H1 (cell line): ENCODE data around the gene SLC25A12. TPM values are rescaled to one million over a fixed set of nuclear protein-coding genes. Genes with fewer than 3 reads are reported as not detected.

ENCODE experiments used
- BCL11A ChIP-seq, 2 experiments: IDR thresholded peaks; one replicate each; pipeline ENCODE4 v1.6.1; 2011; ENCODE audit warnings: low read depth in 2 of 2, low read length in 2 of 2, mild to moderate bottlenecking in 2 of 2
- FOSL1 ChIP-seq: IDR thresholded peaks from 2 replicates; pipeline ENCODE4 v1.6.1; 2011; ENCODE audit warnings: mild to moderate bottlenecking, low read depth, low read length, moderate library complexity; ENCODE audit not compliant: insufficient read depth
- PHF8 ChIP-seq: fragments of 200-600 bp; sonication (generic); conservative IDR thresholded peaks from 2 replicates; pipeline ENCODE4 v1.7.1; 2012; ENCODE audit warnings: low read depth, mild to moderate bottlenecking, inconsistent platforms, low read length, moderate library complexity
- RBBP5 ChIP-seq: IDR thresholded peaks from 2 replicates; pipeline ENCODE4 v1.7.1; 2012; ENCODE audit warnings: low read depth, mild to moderate bottlenecking, inconsistent platforms, low read length, moderate library complexity, borderline replicate concordance
- RFX5 ChIP-seq: IDR thresholded peaks from 2 replicates; pipeline ENCODE4 v1.6.1; 2011; ENCODE audit warnings: low read depth, low read length, improper control_type of control experiment, borderline replicate concordance
- SAP30 ChIP-seq: fragments of 300-600 bp; sonication (generic); IDR thresholded peaks from 2 replicates; pipeline ENCODE4 v1.7.1; 2012; ENCODE audit warnings: low read length, moderate library complexity, mild to moderate bottlenecking, inconsistent platforms; ENCODE audit not compliant: insufficient read depth, insufficient replicate concordance
- SIX5 ChIP-seq: IDR thresholded peaks from 2 replicates; pipeline ENCODE4 v1.6.1; 2011; ENCODE audit warnings: mild to moderate bottlenecking, low read depth, low read length
- SP1 ChIP-seq: IDR thresholded peaks from 2 replicates; pipeline ENCODE4 v1.6.1; 2011; ENCODE audit warnings: low read depth, low read length
- USF2 ChIP-seq: IDR thresholded peaks from 2 replicates; pipeline ENCODE4 v1.6.1; 2011; ENCODE audit warnings: low read length, improper control_type of control experiment
- polyA plus RNA-seq, 7 experiments: library from polyadenylated mRNA; depleted of rRNA in 3 of 7; stranded (reverse) in 5 of 7; unstranded in 2 of 7; fragments of >200 nt in 5 of 7; fragments of 200-250 nt in 2 of 7; gene quantifications; 1 replicate in 5 of 7; 2 replicates in 1 of 7; 4 replicates in 1 of 7; pipeline versions ENCODE4 v1.2.1 to v1.2.3, GENCODE V29; 2011 to 2013; ENCODE audit warnings: missing spikeins in 2 of 7, mixed read lengths in 2 of 7
- total RNA-seq: library from RNA; stranded (reverse); fragmentation: NEBNext Ultra II Directional; extraction: Animal tissue kit (Norgen Biotek cat#: 25700); gene quantifications from 2 replicates; pipeline ENCODE4 v1.2.1, GENCODE V29; 2021
- TF ChIP-seq, protein P1 (sequence below): fragments of 300-600 bp; sonication (generic); IDR thresholded peaks from 2 replicates; pipeline ENCODE4 v1.7.1; 2012; ENCODE audit warnings: low read length, moderate library complexity, mild to moderate bottlenecking, inconsistent platforms; ENCODE audit not compliant: insufficient replicate concordance

Gene SLC25A12
- total and polyA plus RNA-seq, 2 of the 8 experiments (the other 6 are each of a cell fraction or from before 2014, with no cell fraction given), result 7.7 to 10.2 TPM

DNA sequence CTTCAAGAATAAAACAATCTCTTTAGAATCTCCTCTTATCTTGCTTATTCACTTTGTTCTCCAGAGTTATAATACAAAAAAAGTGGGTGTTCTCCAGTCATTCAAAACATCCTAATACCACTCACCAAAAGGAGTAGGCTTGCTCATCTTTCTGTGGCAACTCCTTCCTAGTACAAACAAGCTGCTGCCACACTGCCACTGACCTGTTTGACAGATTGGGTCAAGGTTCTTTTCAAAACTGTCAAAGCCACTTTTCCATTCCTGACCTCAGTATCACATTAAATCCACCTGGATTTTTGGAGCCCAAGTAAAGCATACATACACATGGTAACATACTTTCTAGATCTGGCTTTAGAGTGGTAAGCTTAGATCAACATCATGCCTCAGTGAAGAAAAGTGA lies 59.8 kb downstream of the SLC25A12 start (continued):
- TF ChIP-seq, protein P1, sequence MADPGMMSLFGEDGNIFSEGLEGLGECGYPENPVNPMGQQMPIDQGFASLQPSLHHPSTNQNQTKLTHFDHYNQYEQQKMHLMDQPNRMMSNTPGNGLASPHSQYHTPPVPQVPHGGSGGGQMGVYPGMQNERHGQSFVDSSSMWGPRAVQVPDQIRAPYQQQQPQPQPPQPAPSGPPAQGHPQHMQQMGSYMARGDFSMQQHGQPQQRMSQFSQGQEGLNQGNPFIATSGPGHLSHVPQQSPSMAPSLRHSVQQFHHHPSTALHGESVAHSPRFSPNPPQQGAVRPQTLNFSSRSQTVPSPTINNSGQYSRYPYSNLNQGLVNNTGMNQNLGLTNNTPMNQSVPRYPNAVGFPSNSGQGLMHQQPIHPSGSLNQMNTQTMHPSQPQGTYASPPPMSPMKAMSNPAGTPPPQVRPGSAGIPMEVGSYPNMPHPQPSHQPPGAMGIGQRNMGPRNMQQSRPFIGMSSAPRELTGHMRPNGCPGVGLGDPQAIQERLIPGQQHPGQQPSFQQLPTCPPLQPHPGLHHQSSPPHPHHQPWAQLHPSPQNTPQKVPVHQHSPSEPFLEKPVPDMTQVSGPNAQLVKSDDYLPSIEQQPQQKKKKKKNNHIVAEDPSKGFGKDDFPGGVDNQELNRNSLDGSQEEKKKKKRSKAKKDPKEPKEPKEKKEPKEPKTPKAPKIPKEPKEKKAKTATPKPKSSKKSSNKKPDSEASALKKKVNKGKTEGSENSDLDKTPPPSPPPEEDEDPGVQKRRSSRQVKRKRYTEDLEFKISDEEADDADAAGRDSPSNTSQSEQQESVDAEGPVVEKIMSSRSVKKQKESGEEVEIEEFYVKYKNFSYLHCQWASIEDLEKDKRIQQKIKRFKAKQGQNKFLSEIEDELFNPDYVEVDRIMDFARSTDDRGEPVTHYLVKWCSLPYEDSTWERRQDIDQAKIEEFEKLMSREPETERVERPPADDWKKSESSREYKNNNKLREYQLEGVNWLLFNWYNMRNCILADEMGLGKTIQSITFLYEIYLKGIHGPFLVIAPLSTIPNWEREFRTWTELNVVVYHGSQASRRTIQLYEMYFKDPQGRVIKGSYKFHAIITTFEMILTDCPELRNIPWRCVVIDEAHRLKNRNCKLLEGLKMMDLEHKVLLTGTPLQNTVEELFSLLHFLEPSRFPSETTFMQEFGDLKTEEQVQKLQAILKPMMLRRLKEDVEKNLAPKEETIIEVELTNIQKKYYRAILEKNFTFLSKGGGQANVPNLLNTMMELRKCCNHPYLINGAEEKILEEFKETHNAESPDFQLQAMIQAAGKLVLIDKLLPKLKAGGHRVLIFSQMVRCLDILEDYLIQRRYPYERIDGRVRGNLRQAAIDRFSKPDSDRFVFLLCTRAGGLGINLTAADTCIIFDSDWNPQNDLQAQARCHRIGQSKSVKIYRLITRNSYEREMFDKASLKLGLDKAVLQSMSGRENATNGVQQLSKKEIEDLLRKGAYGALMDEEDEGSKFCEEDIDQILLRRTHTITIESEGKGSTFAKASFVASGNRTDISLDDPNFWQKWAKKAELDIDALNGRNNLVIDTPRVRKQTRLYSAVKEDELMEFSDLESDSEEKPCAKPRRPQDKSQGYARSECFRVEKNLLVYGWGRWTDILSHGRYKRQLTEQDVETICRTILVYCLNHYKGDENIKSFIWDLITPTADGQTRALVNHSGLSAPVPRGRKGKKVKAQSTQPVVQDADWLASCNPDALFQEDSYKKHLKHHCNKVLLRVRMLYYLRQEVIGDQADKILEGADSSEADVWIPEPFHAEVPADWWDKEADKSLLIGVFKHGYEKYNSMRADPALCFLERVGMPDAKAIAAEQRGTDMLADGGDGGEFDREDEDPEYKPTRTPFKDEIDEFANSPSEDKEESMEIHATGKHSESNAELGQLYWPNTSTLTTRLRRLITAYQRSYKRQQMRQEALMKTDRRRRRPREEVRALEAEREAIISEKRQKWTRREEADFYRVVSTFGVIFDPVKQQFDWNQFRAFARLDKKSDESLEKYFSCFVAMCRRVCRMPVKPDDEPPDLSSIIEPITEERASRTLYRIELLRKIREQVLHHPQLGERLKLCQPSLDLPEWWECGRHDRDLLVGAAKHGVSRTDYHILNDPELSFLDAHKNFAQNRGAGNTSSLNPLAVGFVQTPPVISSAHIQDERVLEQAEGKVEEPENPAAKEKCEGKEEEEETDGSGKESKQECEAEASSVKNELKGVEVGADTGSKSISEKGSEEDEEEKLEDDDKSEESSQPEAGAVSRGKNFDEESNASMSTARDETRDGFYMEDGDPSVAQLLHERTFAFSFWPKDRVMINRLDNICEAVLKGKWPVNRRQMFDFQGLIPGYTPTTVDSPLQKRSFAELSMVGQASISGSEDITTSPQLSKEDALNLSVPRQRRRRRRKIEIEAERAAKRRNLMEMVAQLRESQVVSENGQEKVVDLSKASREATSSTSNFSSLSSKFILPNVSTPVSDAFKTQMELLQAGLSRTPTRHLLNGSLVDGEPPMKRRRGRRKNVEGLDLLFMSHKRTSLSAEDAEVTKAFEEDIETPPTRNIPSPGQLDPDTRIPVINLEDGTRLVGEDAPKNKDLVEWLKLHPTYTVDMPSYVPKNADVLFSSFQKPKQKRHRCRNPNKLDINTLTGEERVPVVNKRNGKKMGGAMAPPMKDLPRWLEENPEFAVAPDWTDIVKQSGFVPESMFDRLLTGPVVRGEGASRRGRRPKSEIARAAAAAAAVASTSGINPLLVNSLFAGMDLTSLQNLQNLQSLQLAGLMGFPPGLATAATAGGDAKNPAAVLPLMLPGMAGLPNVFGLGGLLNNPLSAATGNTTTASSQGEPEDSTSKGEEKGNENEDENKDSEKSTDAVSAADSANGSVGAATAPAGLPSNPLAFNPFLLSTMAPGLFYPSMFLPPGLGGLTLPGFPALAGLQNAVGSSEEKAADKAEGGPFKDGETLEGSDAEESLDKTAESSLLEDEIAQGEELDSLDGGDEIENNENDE, result no peak
- no peak for TF ChIP-seq BCL11A (IDR thresholded peaks at IDR 0.05; ENCODE audit: low read depth in 2 of 2, low read length in 2 of 2)
- no peak for TF ChIP-seq SIX5
- TF ChIP-seq SP1, result no peak
- TF ChIP-seq PHF8, result no peak
- no peak for TF ChIP-seq FOSL1
- no peak for TF ChIP-seq RFX5
- no peak for TF ChIP-seq RBBP5
- no peak for TF ChIP-seq SAP30
- TF ChIP-seq USF2, result no peak
